GM21423 (cell line): ENCODE measurements around the gene DNAH6.
"Not testable (repeated sequence)": the region's sequence is repeated elsewhere in the genome, so short reads cannot be mapped to it uniquely, and the experiment has no call there.

ENCODE experiments used
- ATAC-seq: cut with Tn5 transposase; IDR thresholded peaks from one replicate; pipeline ENCODE4 v1.9.1; 2021; ENCODE audit warnings: mild to moderate bottlenecking, moderate library complexity; ENCODE audit not compliant: unreplicated experiment

DNAH6 gene

DNA sequence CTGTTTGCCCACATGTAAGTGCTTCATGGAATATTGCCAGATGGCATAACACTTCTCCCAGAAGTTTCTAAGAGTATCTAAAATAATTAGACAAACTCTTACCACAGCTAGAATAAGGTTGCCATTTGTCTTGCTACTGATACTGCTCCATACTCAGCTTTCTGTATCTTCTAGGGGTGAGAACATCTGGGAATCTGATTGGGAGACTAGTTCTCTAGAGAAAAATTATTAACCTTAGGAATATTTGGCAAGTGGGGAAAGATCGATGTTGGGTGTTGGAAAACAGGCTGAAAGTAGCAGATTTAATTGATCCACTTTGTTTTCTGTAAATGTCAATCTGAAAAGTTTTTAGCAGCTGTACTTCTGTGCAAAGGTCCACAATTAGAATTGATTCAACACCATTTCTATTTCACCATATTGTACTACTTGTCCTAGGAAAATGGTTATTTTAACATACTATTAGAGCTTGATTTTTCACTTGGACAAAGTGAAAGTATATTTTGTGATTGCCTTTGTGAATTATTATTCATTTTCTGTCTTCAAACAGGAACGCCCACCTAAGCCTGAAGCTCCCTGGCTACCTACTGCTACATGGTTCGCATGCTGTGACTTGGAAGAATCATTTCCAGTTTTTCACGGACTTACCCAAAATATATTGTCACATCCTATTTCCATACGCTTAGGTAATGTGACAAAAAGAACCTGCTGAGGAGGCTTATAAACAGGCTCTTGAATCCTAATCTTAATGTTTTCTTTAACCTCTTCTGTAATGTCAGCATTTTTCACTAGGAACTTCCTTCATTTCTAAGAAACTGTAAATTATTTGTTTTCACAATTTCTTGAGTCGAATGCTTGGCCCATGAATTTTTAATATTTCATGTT is 216.8 kb downstream of the DNAH6 start:
- no peak for ATAC-seq

GRCh38 chr2:84735389-84735788 is 219.1 kb downstream of the DNAH6 start:
- ATAC-seq = no peak

- ATAC-seq = peak; percentile 98
Measured at GRCh38 chr2:84741182-84741822, 225.0 kb downstream of the DNAH6 start.

GRCh38 chr2:84748341-84748740 is 232.0 kb downstream of the DNAH6 start:
- no peak for ATAC-seq

DNA sequence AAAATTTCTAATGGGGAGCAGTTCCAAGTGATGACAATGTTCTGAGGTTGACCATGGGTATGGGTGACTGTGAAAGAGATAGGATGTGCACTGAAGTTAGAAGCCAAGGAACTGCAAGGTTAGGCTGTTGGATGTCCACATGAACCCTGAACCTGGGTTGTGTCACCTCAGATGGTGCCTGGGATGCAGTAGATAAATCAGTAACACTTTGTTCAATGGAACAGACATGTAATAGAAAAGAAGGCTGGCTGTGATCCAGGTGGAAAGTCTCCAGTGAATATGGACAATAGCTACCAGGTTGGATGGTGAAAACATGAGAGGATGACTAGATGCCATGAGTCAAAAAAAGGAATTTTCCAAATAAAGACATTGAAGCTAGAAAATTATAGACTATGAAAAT is 233.1 kb downstream of the DNAH6 start:
- ATAC-seq = no peak

DNA sequence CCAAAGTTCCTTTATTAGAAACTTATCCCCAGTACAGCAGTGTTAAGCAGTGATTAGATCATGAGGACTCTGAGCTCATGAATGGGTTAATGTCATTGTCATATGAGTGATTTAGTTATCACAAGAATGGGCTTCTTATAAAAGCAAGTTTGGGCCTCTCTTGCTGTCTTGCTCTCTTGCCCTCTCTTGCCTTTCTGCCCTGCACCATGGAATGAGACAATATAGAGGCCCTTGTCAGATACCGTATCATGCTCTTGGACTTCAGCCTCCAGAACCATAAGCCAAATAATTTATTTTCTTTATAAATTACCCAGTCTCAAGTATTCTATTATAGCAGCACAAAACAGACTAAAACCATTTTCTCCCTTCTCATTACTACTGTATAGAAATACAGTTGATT is 238.8 kb downstream of the DNAH6 start:
- no peak for ATAC-seq

DNA sequence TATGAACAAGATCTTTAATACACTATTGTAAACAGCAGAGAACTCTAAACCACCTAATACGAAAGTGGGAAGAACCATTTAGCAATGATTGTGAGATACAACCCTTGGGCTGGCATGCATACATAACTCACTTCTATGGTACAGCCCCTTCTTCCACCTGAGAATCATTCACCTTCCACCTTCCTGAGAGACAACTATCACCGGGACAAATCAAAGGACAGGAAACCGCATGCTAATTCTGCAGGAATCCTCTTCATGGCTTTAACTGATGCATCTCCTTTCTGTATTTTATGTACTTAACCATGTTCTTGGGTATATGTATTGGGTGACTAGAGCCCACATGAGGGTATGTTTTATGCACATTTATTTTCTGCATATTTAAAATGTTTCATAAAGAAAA is 241.3 kb downstream of the DNAH6 start:
- no peak for ATAC-seq

GRCh38 chr2:84766791-84767190 is 250.5 kb downstream of the DNAH6 start:
- no peak for ATAC-seq

- ATAC-seq = no peak
Measured at GRCh38 chr2:84768840-84769239, 252.5 kb downstream of the DNAH6 start.

DNA sequence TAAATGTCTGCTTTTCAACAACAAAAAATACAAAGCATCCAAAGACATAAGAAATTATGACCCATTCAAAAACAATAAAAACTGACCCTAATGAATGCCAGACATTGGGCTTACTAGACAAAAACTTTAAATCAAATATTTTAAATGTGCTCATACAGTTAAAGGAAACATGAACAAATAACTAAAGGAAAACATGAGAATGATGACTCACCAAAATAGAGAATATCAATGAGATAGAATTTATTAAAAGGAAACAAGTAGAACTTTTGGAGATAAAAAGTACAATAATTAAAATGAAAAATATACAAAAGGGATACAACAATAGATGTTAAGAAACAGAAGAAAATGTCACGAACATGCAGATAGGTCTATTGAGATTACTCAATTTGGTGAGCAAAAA is 254.0 kb downstream of the DNAH6 start:
- no peak for ATAC-seq

DNA sequence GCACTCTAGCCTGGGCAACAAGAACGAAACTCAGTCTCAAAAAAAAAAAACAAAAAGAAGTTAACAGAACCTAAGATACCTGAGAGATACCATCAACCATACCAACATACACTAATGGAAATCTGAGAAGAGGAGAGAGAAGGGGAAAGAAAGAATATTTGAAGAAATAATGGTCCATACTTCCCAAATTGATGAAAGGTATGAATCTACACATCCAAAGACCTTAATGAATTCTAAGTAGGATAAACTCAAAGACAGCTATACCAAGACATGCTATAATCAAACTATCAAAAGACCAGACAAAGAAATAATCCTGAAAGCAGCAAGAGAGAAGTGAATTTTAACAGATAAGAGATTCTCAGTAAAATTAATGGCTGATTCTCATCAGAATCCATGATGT is 255.0 kb downstream of the DNAH6 start:
- ATAC-seq = no peak

DNA sequence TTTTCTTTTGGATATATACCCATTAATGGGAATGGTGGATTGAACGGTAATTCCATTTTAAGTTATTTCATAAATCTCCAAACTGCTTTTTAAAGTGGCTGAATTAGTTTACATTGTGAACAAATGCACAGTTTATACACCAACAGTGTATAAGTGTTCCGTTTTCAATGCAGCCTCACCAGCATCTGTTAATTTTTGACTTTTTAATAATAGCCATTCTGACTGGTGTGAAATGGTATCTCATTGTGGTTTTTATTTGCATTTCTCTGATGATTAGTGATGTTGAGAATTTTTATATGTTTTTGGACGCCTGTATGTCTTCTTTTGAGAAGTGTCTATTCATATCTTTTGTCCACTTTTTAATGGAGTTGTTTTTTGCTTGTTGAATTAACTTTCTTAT is 257.3 kb downstream of the DNAH6 start:
- ATAC-seq = not testable (repeated sequence)

GRCh38 chr2:84776011-84776410 is 259.7 kb downstream of the DNAH6 start:
- ATAC-seq = no peak

DNA sequence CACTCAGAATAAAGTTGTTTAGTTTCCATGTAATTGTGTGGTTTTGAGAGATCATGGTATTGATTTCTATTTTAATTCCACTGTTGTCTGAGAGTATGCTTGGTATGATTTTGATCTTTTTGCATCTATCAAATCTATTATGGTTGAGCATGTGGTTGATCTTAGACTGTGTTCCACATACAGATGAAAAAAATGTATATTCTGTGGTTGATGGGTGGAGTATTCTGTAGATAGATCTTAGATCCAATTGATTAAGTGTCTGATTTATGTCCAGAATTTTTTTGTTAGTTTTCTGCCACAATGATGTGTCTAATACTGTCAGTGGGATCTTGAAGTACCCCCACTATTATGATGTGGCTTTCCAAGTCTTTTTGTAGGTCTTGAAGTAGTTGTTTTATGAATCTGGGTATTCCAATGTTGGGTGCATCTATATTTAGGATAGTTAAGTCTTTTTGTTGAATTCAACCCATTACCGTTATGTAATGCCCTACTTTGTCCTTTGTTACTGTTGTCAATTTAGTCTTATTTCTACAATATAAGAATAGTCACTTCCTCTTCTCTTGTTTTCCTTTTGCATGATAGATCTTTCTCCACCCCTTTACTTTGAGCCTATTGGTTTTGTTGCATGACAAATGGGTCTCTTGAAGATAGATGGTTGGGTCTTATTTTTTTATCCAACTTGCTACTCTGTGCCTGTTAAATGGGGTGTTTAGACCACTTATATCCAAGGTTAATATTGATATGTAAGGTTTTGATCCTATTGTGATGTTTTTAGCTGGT is 262.8 kb downstream of the DNAH6 start:
- ATAC-seq = no peak

- ATAC-seq = no peak
Measured at GRCh38 chr2:84779781-84780180, 263.5 kb downstream of the DNAH6 start.

DNA sequence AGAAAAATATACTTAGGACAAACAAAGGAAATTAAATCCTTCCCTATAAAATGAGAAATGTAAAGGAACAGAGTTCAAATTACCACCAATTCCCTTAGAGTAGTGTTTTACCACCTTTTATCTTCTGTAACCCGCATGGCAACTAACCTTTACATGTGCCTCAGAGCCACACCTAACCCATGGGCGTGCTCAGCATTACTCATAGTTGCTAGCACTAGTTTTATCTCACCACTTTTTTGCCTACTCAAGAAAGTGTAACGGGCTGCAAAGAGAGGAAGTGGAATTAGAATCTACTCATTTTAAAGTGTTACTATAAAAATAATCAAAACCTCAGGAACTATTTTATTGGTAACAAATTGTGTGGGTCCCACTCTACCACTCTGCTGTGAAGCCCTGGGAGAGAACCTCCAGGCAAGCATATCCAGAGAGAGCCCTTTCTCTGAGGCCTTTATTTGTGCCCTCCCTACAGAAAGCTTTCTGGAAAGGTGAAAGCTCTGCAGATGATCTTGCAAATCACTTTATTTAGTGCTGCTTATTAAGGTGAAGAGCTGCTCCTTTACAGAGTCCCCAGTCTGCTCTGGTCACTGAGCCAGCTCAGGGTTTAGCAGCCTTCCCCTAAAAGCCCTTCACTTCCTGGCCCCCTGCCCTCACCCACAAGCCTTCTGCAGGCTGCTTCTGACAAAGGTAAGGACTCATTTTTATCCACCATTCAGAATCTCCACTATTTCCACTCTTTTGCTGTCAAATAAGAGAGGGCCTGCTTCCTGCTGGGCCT is 265.8 kb downstream of the DNAH6 start:
- ATAC-seq = peak; percentile 85

DNA sequence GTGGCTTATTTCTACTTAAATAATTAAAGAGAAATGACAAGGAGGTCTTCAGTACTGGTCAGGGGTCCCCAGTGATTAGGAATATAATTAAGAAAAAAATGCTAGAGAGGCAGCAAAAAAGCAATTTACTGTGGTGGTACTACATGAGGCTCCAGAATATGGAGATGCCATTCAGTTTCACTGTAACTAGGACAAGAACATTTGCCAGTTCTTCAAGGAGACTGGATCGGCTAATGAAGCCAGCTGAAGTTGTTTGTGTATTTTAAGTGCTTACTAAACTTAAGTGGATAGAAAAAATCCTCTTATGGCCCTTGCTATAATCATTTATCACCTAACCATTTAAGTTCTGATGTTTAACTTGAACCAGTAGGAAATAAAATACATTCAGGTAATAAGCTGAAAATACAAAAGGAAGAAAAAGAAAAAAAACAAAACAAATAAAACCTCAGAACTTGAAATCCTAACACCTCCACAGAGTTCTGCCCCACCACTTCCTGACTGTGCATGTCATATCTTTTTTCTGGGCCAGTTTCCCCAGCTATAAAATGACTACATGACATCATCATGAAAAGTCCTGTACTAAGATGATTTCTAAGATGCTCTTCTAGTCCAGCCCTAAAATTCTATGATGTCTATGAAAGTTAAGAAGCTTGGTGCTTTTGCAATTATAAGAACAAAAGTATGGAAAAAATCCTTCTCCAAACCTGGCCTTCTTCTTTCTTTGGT is 266.6 kb downstream of the DNAH6 start:
- ATAC-seq = no peak

DNA sequence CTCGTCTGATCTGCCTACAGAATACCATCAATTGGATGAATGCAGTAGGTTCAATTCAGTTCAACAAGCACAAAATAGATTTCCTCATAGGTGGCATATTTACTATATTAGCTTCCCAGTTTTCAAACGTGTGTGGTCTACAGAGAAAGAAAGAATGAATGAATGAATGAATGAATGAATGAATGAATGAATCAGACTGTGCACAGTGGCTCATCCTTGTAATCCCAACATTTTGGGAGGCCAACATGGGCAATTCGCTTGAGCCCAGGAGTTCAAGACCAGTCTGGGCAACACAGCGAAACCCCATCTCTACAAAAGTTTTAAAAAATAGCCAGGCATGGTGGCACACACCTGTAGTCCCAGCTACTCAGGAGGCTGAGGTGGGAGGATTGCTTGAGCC is 269.7 kb downstream of the DNAH6 start:
- no peak for ATAC-seq

- ATAC-seq = no peak
Measured at GRCh38 chr2:84786601-84787000, 270.3 kb downstream of the DNAH6 start.

DNA sequence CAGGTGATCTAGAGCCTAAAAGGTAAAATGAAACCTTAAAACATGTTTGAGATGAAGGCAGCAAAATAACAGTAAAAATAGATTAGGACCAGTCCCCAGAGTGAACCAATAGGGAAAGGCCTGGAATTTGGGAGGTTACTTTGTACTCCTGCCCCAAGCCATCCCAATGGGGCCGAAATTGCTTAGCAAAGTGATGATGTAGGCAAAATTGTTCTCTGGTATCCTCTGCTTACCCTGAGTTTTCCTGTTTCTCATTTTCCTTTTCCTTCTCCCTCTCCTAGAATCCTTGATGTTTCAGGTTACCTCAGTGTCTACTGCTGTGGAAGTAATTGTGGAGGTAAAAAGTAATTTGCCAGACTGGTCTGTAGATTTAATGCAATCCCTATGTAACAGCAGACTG is 271.7 kb downstream of the DNAH6 start:
- ATAC-seq = no peak
